ENCODE data around the gene ATP5F1E. TPM values are rescaled to one million over a fixed set of nuclear protein-coding genes. Genes with fewer than 3 reads are reported as not detected.

Gene ATP5F1E
- total RNA-seq, 1 donor from 2014 or later, result 67.5 TPM

GRCh38 chr20:59040667-59041066 is 8.5 kb upstream of the ATP5F1E start:
- Mint-ChIP-seq H3K9me3 (ENCODE audit: low read depth) (no peaks in the 10 kb centered on the region), H3K4me3 (ENCODE audit: unreplicated experiment) (peak overlapping the region; percentile 84), H3K36me3 (ENCODE audit: low read depth) (peaks cover 18% of the 10 kb centered on the region), H3K27me3 (ENCODE audit: low read depth) (no peaks in the 10 kb centered on the region), H3K4me1 (ENCODE audit: low read depth) (peaks cover 38% of the 10 kb centered on the region), H3K27ac (ENCODE audit: unreplicated experiment) (peak overlapping the region; percentile 30)
- no peak for TF ChIP-seq CTCF (IDR thresholded peaks at IDR 0.05)
- DNase-seq (ENCODE audit: low spot score), result no peak

GRCh38 chr20:59039233-59039632 is 7.1 kb upstream of the ATP5F1E start:
- H3K36me3 Mint-ChIP-seq (ENCODE audit: low read depth), result peaks cover 22% of the 10 kb centered on the region
- no peak for TF ChIP-seq CTCF (IDR thresholded peaks at IDR 0.05)
- H3K4me3 Mint-ChIP-seq (ENCODE audit: unreplicated experiment), result no peak overlapping the region
- H3K4me1 Mint-ChIP-seq (ENCODE audit: low read depth), result peaks cover 38% of the 10 kb centered on the region
- H3K27ac Mint-ChIP-seq (ENCODE audit: unreplicated experiment), result peak overlapping the region; percentile 67
- H3K9me3 Mint-ChIP-seq (ENCODE audit: low read depth), result no peaks in the 10 kb centered on the region
- no peak for DNase-seq (ENCODE audit: low spot score)
- no peaks in the 10 kb centered on the region for H3K27me3 Mint-ChIP-seq (ENCODE audit: low read depth)

GRCh38 chr20:59037386-59037785 is 5.3 kb upstream of the ATP5F1E start:
- DNase-seq (ENCODE audit: low spot score), result no peak
- TF ChIP-seq CTCF (IDR thresholded peaks at IDR 0.05), result no peak
- H3K4me1 Mint-ChIP-seq (ENCODE audit: low read depth), result peaks cover 34% of the 10 kb centered on the region
- no peak overlapping the region for H3K4me3 Mint-ChIP-seq (ENCODE audit: unreplicated experiment)
- H3K27me3 Mint-ChIP-seq (ENCODE audit: low read depth), result no peaks in the 10 kb centered on the region
- H3K27ac Mint-ChIP-seq (ENCODE audit: unreplicated experiment), result no peak overlapping the region
- peaks cover 22% of the 10 kb centered on the region for H3K36me3 Mint-ChIP-seq (ENCODE audit: low read depth)
- no peaks in the 10 kb centered on the region for H3K9me3 Mint-ChIP-seq (ENCODE audit: low read depth)

- no peak for DNase-seq (ENCODE audit: low spot score)
- Mint-ChIP-seq H3K4me3 (ENCODE audit: unreplicated experiment) (no peak overlapping the region), H3K27me3 (ENCODE audit: low read depth) (no peaks in the 10 kb centered on the region), H3K27ac (ENCODE audit: unreplicated experiment) (peak overlapping the region; percentile 61), H3K4me1 (ENCODE audit: low read depth) (peaks cover 30% of the 10 kb centered on the region), H3K9me3 (ENCODE audit: low read depth) (no peaks in the 10 kb centered on the region), H3K36me3 (ENCODE audit: low read depth) (peaks cover 20% of the 10 kb centered on the region)
- no peak for TF ChIP-seq CTCF (IDR thresholded peaks at IDR 0.05)
Measured at GRCh38 chr20:59035381-59035780, 3.2 kb upstream of the ATP5F1E start.

GRCh38 chr20:59033616-59034165 is 1.6 kb upstream of the ATP5F1E start:
- TF ChIP-seq CTCF (IDR thresholded peaks at IDR 0.05), result no peak
- no peak overlapping the region for H3K27ac Mint-ChIP-seq (ENCODE audit: unreplicated experiment)

More at GRCh38 chr20:59033616-59034165, 1.6 kb upstream of the ATP5F1E start:
- Mint-ChIP-seq H3K4me3 (ENCODE audit: unreplicated experiment) (no peak overlapping the region), H3K9me3 (ENCODE audit: low read depth) (no peaks in the 10 kb centered on the region), H3K36me3 (ENCODE audit: low read depth) (peaks cover 22% of the 10 kb centered on the region), H3K4me1 (ENCODE audit: low read depth) (peaks cover 33% of the 10 kb centered on the region), H3K27me3 (ENCODE audit: low read depth) (no peaks in the 10 kb centered on the region)
- no peak for DNase-seq (ENCODE audit: low spot score)

Measured in chondrocyte (in vitro differentiated cells).